HepG2 (cell line): ENCODE measurements around the gene GALK2. TPM values are rescaled to one million over a fixed set of nuclear protein-coding genes. Genes with fewer than 3 reads are reported as not detected.

ENCODE experiments used
- ATAC-seq: fragments of 200-7000 bp; cut with Tn5 transposase; 3 replicates; pipeline ENCODE4 v1.9.1; 2020; ENCODE audit warnings: mild to moderate bottlenecking, moderate library complexity
- BruUV-seq: library from RNA; stranded (reverse); fragments of 400-500 nt; replicated peaks from 2 replicates; lab custom pipeline; 2021; lab: Mats Ljungman, UMichigan
- CTCF ChIA-PET: fragments of 300-600 bp; formaldehyde crosslinking; extraction: SDS; loops from one replicate; lab custom pipeline; 2021; ENCODE audit warnings: low total read pairs, inconsistent platforms, low intra/inter-chr PET ratio; lab: Yijun Ruan, JAX
- POLR2A ChIA-PET: fragments of 350-600 bp; sonication (Branson Sonifier 250); formaldehyde crosslinking; loops from one replicate; lab custom pipeline; 2020; ENCODE audit warnings: antibody characterized with exemption, inconsistent platforms; lab: Yijun Ruan, JAX
- DNase-seq: peaks from one replicate; pipeline ENCODE4 v3.0.0-alpha.2; 2015; ENCODE audit warnings: low spot score
- FAIRE-seq: peaks from 3 replicates; lab custom pipeline; 2011; peaks lifted over from hg19 to GRCh38; lab: Jason Lieb, UNC
- H2AFZ ChIP-seq: one replicate; pipeline ENCODE4 v1.6.1; 2011; ENCODE audit warnings: low read length, inconsistent platforms
- H3K27ac ChIP-seq: fragments of 300-600 bp; 3 replicates; pipeline ENCODE4 v1.8.0; 2011; ENCODE audit warnings: mixed run types, mild to moderate bottlenecking, mixed read lengths, low read length, inconsistent platforms; ENCODE audit not compliant: insufficient read depth; ENCODE audit errors: extremely low read length
- H3K27me3 ChIP-seq, 2 experiments: fragments of 200-600 bp in 1 of 2; 2 replicates in 1 of 2; 3 replicates in 1 of 2; pipeline versions ENCODE4 v1.6.0 to v1.8.0; 2011; ENCODE audit warnings: low read length in 2 of 2, mild to moderate bottlenecking in 2 of 2, moderate library complexity in 2 of 2, inconsistent platforms in 1 of 2; ENCODE audit not compliant: insufficient read depth in 2 of 2, control insufficient read depth in 1 of 2
- H3K36me3 ChIP-seq, 2 experiments: fragments of 200-600 bp in 1 of 2; replicated peaks in 1 of 2; 2 replicates in 1 of 2; 3 replicates in 1 of 2; pipeline versions ENCODE4 v1.5.1 to v1.8.0; 2011; ENCODE audit warnings: low read length in 2 of 2, inconsistent platforms in 1 of 2; ENCODE audit not compliant: insufficient read depth in 2 of 2, control insufficient read depth in 1 of 2
- H3K4me1 ChIP-seq: 2 replicates; pipeline ENCODE4 v1.5.1; 2012; ENCODE audit warnings: low read length, inconsistent platforms; ENCODE audit not compliant: insufficient read depth
- H3K4me2 ChIP-seq: 2 replicates; pipeline ENCODE4 v1.6.0; 2011; ENCODE audit warnings: low read depth, low read length, inconsistent platforms
- H3K4me3 ChIP-seq, 3 experiments: fragments of 200-600 bp in 1 of 3; sonication (generic), shearing (Covaris generic) in 1 of 3; replicated peaks in 1 of 3; 2 replicates each; pipeline ENCODE4 v1.5.1; 2011 to 2016; ENCODE audit warnings: low read length in 3 of 3, inconsistent platforms in 2 of 3, low read depth in 2 of 3, mild to moderate bottlenecking in 2 of 3, control low read depth in 1 of 3, mixed read lengths in 1 of 3; ENCODE audit not compliant: insufficient read depth in 1 of 3
- H3K79me2 ChIP-seq: one replicate; pipeline ENCODE4 v1.6.1; 2011; ENCODE audit warnings: low read length, inconsistent platforms; ENCODE audit not compliant: insufficient read depth
- H3K9ac ChIP-seq: 2 replicates; pipeline ENCODE4 v1.6.0; 2011; ENCODE audit warnings: mild to moderate bottlenecking, low read depth, low read length, inconsistent platforms; ENCODE audit not compliant: insufficient read depth
- H3K9me3 ChIP-seq: 2 replicates; pipeline ENCODE4 v1.5.1; 2012; ENCODE audit warnings: mild to moderate bottlenecking, low read length
- H4K20me1 ChIP-seq: 2 replicates; pipeline ENCODE4 v1.6.0; 2011; ENCODE audit warnings: inconsistent platforms, mild to moderate bottlenecking, low read length, moderate library complexity; ENCODE audit not compliant: insufficient read depth
- REL ChIP-seq: sonication (generic); formaldehyde crosslinking; conservative IDR thresholded peaks from 2 replicates; pipeline ENCODE4 v1.8.0; 2022; ENCODE audit warnings: mild to moderate bottlenecking, missing genetic modification reagents, moderate library complexity
- SAP130 ChIP-seq: IDR thresholded peaks from 2 replicates; pipeline ENCODE4 v1.6.1; 2016; ENCODE audit warnings: low read depth
- ZNF589 ChIP-seq: sonication (generic); formaldehyde crosslinking; conservative IDR thresholded peaks from 2 replicates; pipeline ENCODE4 v1.8.0; 2022; ENCODE audit warnings: mild to moderate bottlenecking, moderate library complexity, missing genetic modification reagents
- ZNF772 ChIP-seq: sonication (generic); formaldehyde crosslinking; IDR thresholded peaks from 2 replicates; pipeline ENCODE4 v1.5.0; 2020; ENCODE audit warnings: mild to moderate bottlenecking, missing genetic modification reagents
- WGBS: methylation state at CpG from one replicate; pipeline ENCODE4 v1.1.6; 2017; ENCODE audit warnings: low lambda C conversion rate; 5-methylcytosine and 5-hydroxymethylcytosine counted together
- in situ Hi-C: cut with HindIII; loops from 2 replicates; pipeline ENCODE4 v1.10.0; 2017; ENCODE audit warnings: low pct_unique_long_range_greater_than_20kb; ENCODE audit not compliant: extremely low pct_ligation_motif_present
- intact Hi-C: fragments of 100-400 bp; cut with micrococcal nuclease; formaldehyde crosslinking; loops from one replicate; pipeline ENCODE4 v1.10.0; 2022; ENCODE audit not compliant: unreplicated experiment
- polyA plus RNA-seq, 8 experiments: library from polyadenylated mRNA; depleted of rRNA in 3 of 8; stranded (reverse) in 7 of 8; unstranded in 1 of 8; fragments of >200 nt; fragmentation: Illumina TruSeq in 4 of 8; extraction: Trizol in 4 of 8; gene quantifications; 2 replicates each; pipeline versions ENCODE4 v1.2.1 to v1.2.3, GENCODE V29; 2011 to 2016; ENCODE audit warnings: low read depth in 4 of 8, missing spikeins in 1 of 8, mixed read lengths in 1 of 8; ENCODE audit not compliant: insufficient read depth in 1 of 8
- total RNA-seq, 5 experiments: library from RNA; depleted of rRNA; stranded (reverse); fragments of >200 nt; fragmentation: Illumina TruSeq; extraction: Trizol; gene quantifications; 2 replicates each; pipeline ENCODE4 v1.2.3, GENCODE V29; 2016; ENCODE audit warnings: low read depth in 1 of 5
- TF ChIP-seq, protein P1 (sequence below): IDR thresholded peaks from 2 replicates; pipeline ENCODE4 v1.6.1; 2016; ENCODE audit warnings: missing compliant biosample characterization, missing genetic modification reagents, borderline replicate concordance
- TF ChIP-seq, protein P2 (sequence below): sonication (generic); formaldehyde crosslinking; IDR thresholded peaks from 2 replicates; pipeline ENCODE4 v1.5.1; 2020; ENCODE audit warnings: missing genetic modification reagents, mild to moderate bottlenecking, borderline replicate concordance
- TF ChIP-seq, protein P3 (sequence below): sonication (generic); formaldehyde crosslinking; IDR thresholded peaks from 2 replicates; pipeline ENCODE4 v1.4.0; 2020; ENCODE audit warnings: missing genetic modification reagents, borderline replicate concordance
- TF ChIP-seq, protein P4 (sequence below): sonication (generic); formaldehyde crosslinking; IDR thresholded peaks from 2 replicates; pipeline ENCODE4 v1.4.0; 2020; ENCODE audit warnings: mild to moderate bottlenecking, missing genetic modification reagents

Gene GALK2
- total and polyA plus RNA-seq, 2 of the 13 experiments (the other 11 are each of a cell fraction or from before 2014, with no cell fraction given) = 17.6 to 32.8 TPM

DNA sequence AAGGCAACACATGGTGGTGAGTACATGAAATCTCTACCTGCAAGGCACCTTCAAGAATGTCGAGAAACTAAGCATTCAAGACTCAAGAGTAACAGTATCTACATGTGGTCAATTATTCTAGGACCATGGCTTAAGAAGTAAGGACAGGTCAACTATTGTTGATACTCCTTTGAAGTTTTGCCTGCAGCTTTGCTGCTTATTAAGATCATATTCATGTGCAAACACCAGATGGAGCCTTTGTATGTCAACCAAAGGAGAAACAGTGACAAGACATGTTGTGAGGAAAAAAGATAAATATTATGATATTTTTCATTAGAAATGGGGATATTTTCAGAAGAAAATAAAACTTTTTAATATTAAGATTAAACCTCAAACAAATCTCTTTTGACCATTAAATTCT lies 200.7 kb downstream of the GALK2 start:
- ATAC-seq (no peak), DNase-seq (no peak), FAIRE-seq (no peak)
- BruUV-seq = no TSS peak
- Histone ChIP-seq H4K20me1 (no peaks in the 10 kb centered on the region), H3K9ac (no peak overlapping the region), H3K4me2 (no peak overlapping the region), H3K4me1 (no peaks in the 10 kb centered on the region), H2AFZ (no peak overlapping the region), H3K9me3 (no peaks in the 10 kb centered on the region), H3K79me2 (no peaks in the 10 kb centered on the region), H3K27me3 (no peaks in the 10 kb centered on the region), H3K4me3 (no peak overlapping the region), H3K36me3 (no peaks in the 10 kb centered on the region), H3K27ac (no peak overlapping the region)
- WGBS = 0% methylated on average over 1 of the region's 1 CpG
- intact Hi-C loops (no loop called here), in situ Hi-C loops (no loop called here)
- TF ChIP-seq, protein P1, sequence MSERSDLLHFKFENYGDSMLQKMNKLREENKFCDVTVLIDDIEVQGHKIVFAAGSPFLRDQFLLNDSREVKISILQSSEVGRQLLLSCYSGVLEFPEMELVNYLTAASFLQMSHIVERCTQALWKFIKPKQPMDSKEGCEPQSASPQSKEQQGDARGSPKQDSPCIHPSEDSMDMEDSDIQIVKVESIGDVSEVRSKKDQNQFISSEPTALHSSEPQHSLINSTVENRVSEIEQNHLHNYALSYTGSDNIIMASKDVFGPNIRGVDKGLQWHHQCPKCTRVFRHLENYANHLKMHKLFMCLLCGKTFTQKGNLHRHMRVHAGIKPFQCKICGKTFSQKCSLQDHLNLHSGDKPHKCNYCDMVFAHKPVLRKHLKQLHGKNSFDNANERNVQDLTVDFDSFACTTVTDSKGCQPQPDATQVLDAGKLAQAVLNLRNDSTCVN (CRISPR knock-in tag) = no peak
- TF ChIP-seq, protein P2, sequence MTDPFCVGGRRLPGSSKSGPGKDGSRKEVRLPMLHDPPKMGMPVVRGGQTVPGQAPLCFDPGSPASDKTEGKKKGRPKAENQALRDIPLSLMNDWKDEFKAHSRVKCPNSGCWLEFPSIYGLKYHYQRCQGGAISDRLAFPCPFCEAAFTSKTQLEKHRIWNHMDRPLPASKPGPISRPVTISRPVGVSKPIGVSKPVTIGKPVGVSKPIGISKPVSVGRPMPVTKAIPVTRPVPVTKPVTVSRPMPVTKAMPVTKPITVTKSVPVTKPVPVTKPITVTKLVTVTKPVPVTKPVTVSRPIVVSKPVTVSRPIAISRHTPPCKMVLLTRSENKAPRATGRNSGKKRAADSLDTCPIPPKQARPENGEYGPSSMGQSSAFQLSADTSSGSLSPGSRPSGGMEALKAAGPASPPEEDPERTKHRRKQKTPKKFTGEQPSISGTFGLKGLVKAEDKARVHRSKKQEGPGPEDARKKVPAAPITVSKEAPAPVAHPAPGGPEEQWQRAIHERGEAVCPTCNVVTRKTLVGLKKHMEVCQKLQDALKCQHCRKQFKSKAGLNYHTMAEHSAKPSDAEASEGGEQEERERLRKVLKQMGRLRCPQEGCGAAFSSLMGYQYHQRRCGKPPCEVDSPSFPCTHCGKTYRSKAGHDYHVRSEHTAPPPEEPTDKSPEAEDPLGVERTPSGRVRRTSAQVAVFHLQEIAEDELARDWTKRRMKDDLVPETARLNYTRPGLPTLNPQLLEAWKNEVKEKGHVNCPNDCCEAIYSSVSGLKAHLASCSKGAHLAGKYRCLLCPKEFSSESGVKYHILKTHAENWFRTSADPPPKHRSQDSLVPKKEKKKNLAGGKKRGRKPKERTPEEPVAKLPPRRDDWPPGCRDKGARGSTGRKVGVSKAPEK (CRISPR knock-in tag) = no peak
- ChIA-PET POLR2A (interaction anchor here (0.6 kb wide), 1 partner anchor 23 kb away, joined by 3 read pairs; no protein-coding TSS in a partner anchor), CTCF (no interaction called here)

DNA sequence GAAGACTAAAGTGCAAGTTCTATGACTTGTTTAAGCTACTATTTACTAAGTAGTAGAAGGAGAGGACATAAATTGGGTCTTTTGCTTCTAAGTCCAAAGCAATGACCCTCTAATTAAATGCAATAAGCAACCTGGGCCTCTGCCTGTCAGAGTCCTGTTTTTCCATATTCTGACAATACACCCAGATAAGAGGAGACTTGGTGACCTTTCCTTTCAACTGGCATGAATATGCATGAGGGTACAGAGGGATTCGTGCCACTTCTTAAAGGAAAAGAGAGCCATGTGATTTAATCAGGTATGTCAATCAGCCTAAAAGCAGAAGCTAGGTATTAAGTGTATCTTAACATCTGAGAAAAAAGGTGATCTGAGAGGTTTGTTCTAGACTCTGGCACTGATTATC lies 202.3 kb downstream of the GALK2 start:
- FAIRE-seq (no peak), DNase-seq (no peak), ATAC-seq (no peak)
- intact Hi-C loops = no loop called here
- Histone ChIP-seq H3K4me3 (no peak overlapping the region), H3K4me2 (no peak overlapping the region), H3K4me1 (no peaks in the 10 kb centered on the region), H4K20me1 (no peaks in the 10 kb centered on the region), H3K9ac (no peak overlapping the region), H3K36me3 (no peaks in the 10 kb centered on the region), H3K9me3 (no peaks in the 10 kb centered on the region), H3K27ac (no peak overlapping the region), H2AFZ (no peak overlapping the region), H3K79me2 (no peaks in the 10 kb centered on the region), H3K27me3 (no peaks in the 10 kb centered on the region)
- no TSS peak for BruUV-seq
- in situ Hi-C loops = no loop called here
- WGBS = 29% methylated on average over 1 of the region's 1 CpG
- ChIA-PET CTCF (no interaction called here), POLR2A (no interaction called here)
- no peak for TF ChIP-seq ZNF772
- TF ChIP-seq ZNF589 (CRISPR knock-in tag) = no peak
- TF ChIP-seq, protein P3, sequence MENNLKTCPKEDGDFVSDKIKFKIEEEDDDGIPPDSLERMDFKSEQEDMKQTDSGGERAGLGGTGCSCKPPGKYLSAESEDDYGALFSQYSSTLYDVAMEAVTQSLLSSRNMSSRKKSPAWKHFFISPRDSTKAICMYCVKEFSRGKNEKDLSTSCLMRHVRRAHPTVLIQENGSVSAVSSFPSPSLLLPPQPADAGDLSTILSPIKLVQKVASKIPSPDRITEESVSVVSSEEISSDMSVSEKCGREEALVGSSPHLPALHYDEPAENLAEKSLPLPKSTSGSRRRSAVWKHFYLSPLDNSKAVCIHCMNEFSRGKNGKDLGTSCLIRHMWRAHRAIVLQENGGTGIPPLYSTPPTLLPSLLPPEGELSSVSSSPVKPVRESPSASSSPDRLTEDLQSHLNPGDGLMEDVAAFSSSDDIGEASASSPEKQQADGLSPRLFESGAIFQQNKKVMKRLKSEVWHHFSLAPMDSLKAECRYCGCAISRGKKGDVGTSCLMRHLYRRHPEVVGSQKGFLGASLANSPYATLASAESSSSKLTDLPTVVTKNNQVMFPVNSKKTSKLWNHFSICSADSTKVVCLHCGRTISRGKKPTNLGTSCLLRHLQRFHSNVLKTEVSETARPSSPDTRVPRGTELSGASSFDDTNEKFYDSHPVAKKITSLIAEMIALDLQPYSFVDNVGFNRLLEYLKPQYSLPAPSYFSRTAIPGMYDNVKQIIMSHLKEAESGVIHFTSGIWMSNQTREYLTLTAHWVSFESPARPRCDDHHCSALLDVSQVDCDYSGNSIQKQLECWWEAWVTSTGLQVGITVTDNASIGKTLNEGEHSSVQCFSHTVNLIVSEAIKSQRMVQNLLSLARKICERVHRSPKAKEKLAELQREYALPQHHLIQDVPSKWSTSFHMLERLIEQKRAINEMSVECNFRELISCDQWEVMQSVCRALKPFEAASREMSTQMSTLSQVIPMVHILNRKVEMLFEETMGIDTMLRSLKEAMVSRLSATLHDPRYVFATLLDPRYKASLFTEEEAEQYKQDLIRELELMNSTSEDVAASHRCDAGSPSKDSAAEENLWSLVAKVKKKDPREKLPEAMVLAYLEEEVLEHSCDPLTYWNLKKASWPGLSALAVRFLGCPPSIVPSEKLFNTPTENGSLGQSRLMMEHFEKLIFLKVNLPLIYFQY (CRISPR knock-in tag) = no peak
- no peak for TF ChIP-seq SAP130
- TF ChIP-seq, protein P4, sequence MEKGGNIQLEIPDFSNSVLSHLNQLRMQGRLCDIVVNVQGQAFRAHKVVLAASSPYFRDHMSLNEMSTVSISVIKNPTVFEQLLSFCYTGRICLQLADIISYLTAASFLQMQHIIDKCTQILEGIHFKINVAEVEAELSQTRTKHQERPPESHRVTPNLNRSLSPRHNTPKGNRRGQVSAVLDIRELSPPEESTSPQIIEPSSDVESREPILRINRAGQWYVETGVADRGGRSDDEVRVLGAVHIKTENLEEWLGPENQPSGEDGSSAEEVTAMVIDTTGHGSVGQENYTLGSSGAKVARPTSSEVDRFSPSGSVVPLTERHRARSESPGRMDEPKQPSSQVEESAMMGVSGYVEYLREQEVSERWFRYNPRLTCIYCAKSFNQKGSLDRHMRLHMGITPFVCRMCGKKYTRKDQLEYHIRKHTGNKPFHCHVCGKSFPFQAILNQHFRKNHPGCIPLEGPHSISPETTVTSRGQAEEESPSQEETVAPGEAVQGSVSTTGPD (CRISPR knock-in tag) = no peak
- TF ChIP-seq REL = no peak
